Neural cell (in vitro differentiated cells): ENCODE measurements around the gene ATXN2. TPM values are rescaled to one million over a fixed set of nuclear protein-coding genes. Genes with fewer than 3 reads are reported as not detected.

Source experiments
- H2AFZ ChIP-seq: fragments of 200-600, 300-800 bp; sonication (generic), shearing (Covaris generic); 2 replicates; pipeline ENCODE4 v1.6.0; 2014; ENCODE audit warnings: low read depth, mild to moderate bottlenecking, antibody characterized with exemption, low read length, moderate library complexity
- H3F3A ChIP-seq: fragments of 200-600 bp; shearing (Covaris generic); 2 replicates; pipeline ENCODE4 v1.6.1; 2016; ENCODE audit warnings: mild to moderate bottlenecking, moderate library complexity, mixed read lengths, antibody characterized with exemption, low read length; ENCODE audit not compliant: insufficient read depth, poor library complexity, severe bottlenecking
- H3K27ac ChIP-seq: fragments of 200-600, 300-800 bp; sonication (generic), shearing (Covaris generic); 2 replicates; pipeline ENCODE4 v1.5.1; 2014; ENCODE audit warnings: mild to moderate bottlenecking, low read length, moderate library complexity
- H3K27me3 ChIP-seq: fragments of 300-800, 200-600 bp; sonication (generic), shearing (Covaris generic); 2 replicates; pipeline ENCODE4 v1.6.0; 2014; ENCODE audit warnings: mild to moderate bottlenecking, low read depth, low read length, moderate library complexity; ENCODE audit not compliant: insufficient read depth
- H3K36me3 ChIP-seq: fragments of 300-800, 200-600 bp; sonication (generic), shearing (Covaris generic); 2 replicates; pipeline ENCODE4 v1.5.1; 2014; ENCODE audit warnings: mild to moderate bottlenecking, antibody characterized with exemption, low read length, moderate library complexity; ENCODE audit not compliant: insufficient read depth
- H3K4me2 ChIP-seq: fragments of 300-800, 200-600 bp; sonication (generic), shearing (Covaris generic); 2 replicates; pipeline ENCODE4 v1.6.0; 2014; ENCODE audit warnings: mild to moderate bottlenecking, low read length
- H3K4me3 ChIP-seq: fragments of 300-800, 200-600 bp; sonication (generic), shearing (Covaris generic); 2 replicates; pipeline ENCODE4 v1.5.1; 2014; ENCODE audit warnings: mild to moderate bottlenecking, low read length, moderate library complexity
- H3K79me2 ChIP-seq: fragments of 200-600 bp; shearing (Covaris generic); replicated peaks from 2 replicates; pipeline ENCODE4 v1.6.0; 2014; ENCODE audit warnings: mild to moderate bottlenecking, low read length, moderate library complexity; ENCODE audit not compliant: insufficient read depth
- H3K9ac ChIP-seq: fragments of 300-800, 200-600 bp; sonication (generic), shearing (Covaris generic); 2 replicates; pipeline ENCODE4 v1.6.1; 2016; ENCODE audit warnings: mild to moderate bottlenecking, low read length, mixed read lengths
- H3K9me2 ChIP-seq: fragments of 200-600 bp; shearing (Covaris generic); 2 replicates; pipeline ENCODE4 v1.6.1; 2016; ENCODE audit warnings: mild to moderate bottlenecking, low read length, mixed read lengths; ENCODE audit not compliant: insufficient read depth
- H3K9me3 ChIP-seq: fragments of 200-600, 300-800 bp; sonication (generic), shearing (Covaris generic); 2 replicates; pipeline ENCODE4 v1.6.1; 2016; ENCODE audit warnings: mild to moderate bottlenecking, mixed run types, low read length, moderate library complexity, mixed read lengths
- H4K20me1 ChIP-seq: fragments of 200-600 bp; shearing (Covaris generic); 2 replicates; pipeline ENCODE4 v1.6.1; 2016; ENCODE audit warnings: mild to moderate bottlenecking, mixed run types; ENCODE audit not compliant: insufficient read depth
- CTCF ChIP-seq: fragments of 450-650 bp; IDR thresholded peaks from 2 replicates; pipeline ENCODE4 v1.5.1; 2014; ENCODE audit warnings: antibody characterized with exemption, mild to moderate bottlenecking, moderate library complexity; ENCODE audit not compliant: poor library complexity, severe bottlenecking
- EP300 ChIP-seq: fragments of 450-650 bp; conservative IDR thresholded peaks from 2 replicates; pipeline ENCODE4 v1.6.1; 2014; ENCODE audit warnings: antibody characterized with exemption, mild to moderate bottlenecking, moderate library complexity; ENCODE audit not compliant: poor library complexity, severe bottlenecking
- EZH2 ChIP-seq: fragments of 200-600, 300-800 bp; shearing (Covaris generic), sonication (generic); IDR thresholded peaks from 2 replicates; pipeline ENCODE4 v1.6.1; 2014; ENCODE audit warnings: antibody characterized with exemption, low read length, borderline replicate concordance, mild to moderate bottlenecking; ENCODE audit not compliant: insufficient read depth, poor library complexity, severe bottlenecking
- MXI1 ChIP-seq: fragments of 450-650 bp; conservative IDR thresholded peaks from 2 replicates; pipeline ENCODE4 v1.6.1; 2014; ENCODE audit warnings: antibody characterized with exemption, mild to moderate bottlenecking; ENCODE audit not compliant: poor library complexity, severe bottlenecking
- POLR2AphosphoS5 ChIP-seq: IDR thresholded peaks from 2 replicates; pipeline ENCODE4 v1.6.1; 2012
- RAD21 ChIP-seq: fragments of 450-650 bp; conservative IDR thresholded peaks from 2 replicates; pipeline ENCODE4 v1.6.1; 2014; ENCODE audit warnings: antibody characterized with exemption, mild to moderate bottlenecking, moderate library complexity
- REST ChIP-seq: IDR thresholded peaks from 2 replicates; pipeline ENCODE4 v1.6.1; 2012; ENCODE audit warnings: borderline replicate concordance
- SMC3 ChIP-seq: fragments of 450-650 bp; conservative IDR thresholded peaks from 2 replicates; pipeline ENCODE4 v1.6.1; 2014; ENCODE audit warnings: antibody characterized with exemption, mild to moderate bottlenecking, moderate library complexity; ENCODE audit not compliant: poor library complexity
- TAF1 ChIP-seq: IDR thresholded peaks from 2 replicates; pipeline ENCODE4 v1.6.1; 2012; ENCODE audit warnings: low read depth
- polyA plus RNA-seq: library from polyadenylated mRNA; depleted of rRNA; stranded (reverse); fragments of >200 nt; gene quantifications from 2 replicates; pipeline ENCODE4 v1.2.3, GENCODE V29; 2014

The ATXN2 gene
- polyA plus RNA-seq, 1 donor from 2014 or later = 12.6 TPM

GRCh38 chr12:111506260-111506659, 92.9 kb downstream of the ATXN2 start:
- H3K4me3 ChIP-seq = no peak overlapping the region
- no peaks in the 10 kb centered on the region for H3K9me3 ChIP-seq
- H3K36me3 ChIP-seq = peaks cover 3% of the 10 kb centered on the region
- H3K9ac ChIP-seq = no peak overlapping the region
- no peak overlapping the region for H3K27ac ChIP-seq
- H3K79me2 ChIP-seq = no peaks in the 10 kb centered on the region
- H3K27me3 ChIP-seq = no peaks in the 10 kb centered on the region
- H3K4me2 ChIP-seq = no peak overlapping the region
- TF ChIP-seq EP300 = no peak
- TF ChIP-seq TAF1 = no peak
- no peak for TF ChIP-seq SMC3
- TF ChIP-seq REST = no peak
- no peak for TF ChIP-seq CTCF
- TF ChIP-seq RAD21 = no peak
- TF ChIP-seq EZH2 = no peak
- no peak for TF ChIP-seq POLR2AphosphoS5
- no peak for TF ChIP-seq MXI1
- no peaks in the 10 kb centered on the region for H3F3A ChIP-seq
- H2AFZ ChIP-seq = no peak overlapping the region
- no peaks in the 10 kb centered on the region for H4K20me1 ChIP-seq
- no peaks in the 10 kb centered on the region for H3K9me2 ChIP-seq

- Histone ChIP-seq H3K4me2 (no peak overlapping the region), H3F3A (no peaks in the 10 kb centered on the region), H4K20me1 (no peaks in the 10 kb centered on the region), H3K4me3 (no peak overlapping the region), H3K79me2 (no peaks in the 10 kb centered on the region), H3K9ac (no peak overlapping the region), H3K27me3 (no peaks in the 10 kb centered on the region), H3K9me3 (no peaks in the 10 kb centered on the region), H3K9me2 (no peaks in the 10 kb centered on the region), H3K27ac (no peak overlapping the region), H3K36me3 (peaks cover 3% of the 10 kb centered on the region), H2AFZ (no peak overlapping the region)
- TF ChIP-seq POLR2AphosphoS5 = no peak
- TF ChIP-seq CTCF = no peak
- no peak for TF ChIP-seq REST
- no peak for TF ChIP-seq TAF1
- no peak for TF ChIP-seq RAD21
- TF ChIP-seq EZH2 = no peak
- no peak for TF ChIP-seq MXI1
- no peak for TF ChIP-seq EP300
- TF ChIP-seq SMC3 = no peak
Observed at GRCh38 chr12:111505601-111506036, 93.5 kb downstream of the ATXN2 start.
